ENCODE data around the gene SCD5.

GRCh38 chr4:82601242-82602015, 197.2 kb downstream of the SCD5 start:
- no peak for TF ChIP-seq ZNF561 (CRISPR knock-in tag; conservative IDR thresholded peaks at IDR 0.05)
- no peak for TF ChIP-seq DDX20 (tag; IDR thresholded peaks at IDR 0.05; ENCODE audit: low read depth)
- TF ChIP-seq ZNF146 (CRISPR knock-in tag; IDR thresholded peaks at IDR 0.05; ENCODE audit: unreplicated experiment): no peak
- no peak for TF ChIP-seq BACH1 (tag; IDR thresholded peaks at IDR 0.05)
- no peak for TF ChIP-seq CTCF (IDR thresholded peaks at IDR 0.05 in 2 of 3, conservative IDR thresholded peaks at IDR 0.05 in 1 of 3; ENCODE audit: insufficient read depth in 2 of 3, low read depth in 1 of 3, low read length in 3 of 3)
- TF ChIP-seq ATF2 (CRISPR knock-in tag; IDR thresholded peaks at IDR 0.05): no peak
- TF ChIP-seq ZNF175 (CRISPR knock-in tag; IDR thresholded peaks at IDR 0.05; ENCODE audit: low read depth): no peak
